HG02870 (cell line): ENCODE results near the gene VGF.
"Not testable (repeated sequence)": the region's sequence is repeated elsewhere in the genome, so short reads cannot be mapped to it uniquely, and the experiment has no call there.

Experiments used
- ATAC-seq: cut with Tn5 transposase; IDR thresholded peaks from one replicate; pipeline ENCODE4 v1.9.1; 2021; ENCODE audit warnings: mild to moderate bottlenecking, moderate library complexity; ENCODE audit not compliant: unreplicated experiment

Gene VGF

DNA sequence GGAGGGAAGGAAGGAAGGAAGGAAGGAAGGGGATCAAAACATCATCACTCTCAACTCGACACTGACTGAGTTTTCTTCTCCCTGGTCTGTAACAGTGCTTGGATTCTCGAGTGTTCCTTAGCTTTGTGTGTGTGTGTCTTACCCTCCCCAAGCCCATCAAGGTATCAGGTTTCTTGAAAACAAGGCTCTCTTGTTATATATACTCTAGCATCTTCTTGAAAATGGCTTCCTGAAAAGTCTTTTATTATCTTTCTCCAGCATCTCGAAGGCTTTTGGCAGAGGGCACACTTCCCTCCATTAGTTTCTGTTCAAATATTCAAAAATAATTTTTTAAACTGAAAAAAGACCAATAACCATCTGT is 25.1 kb downstream of the VGF start:
- ATAC-seq = no peak

DNA sequence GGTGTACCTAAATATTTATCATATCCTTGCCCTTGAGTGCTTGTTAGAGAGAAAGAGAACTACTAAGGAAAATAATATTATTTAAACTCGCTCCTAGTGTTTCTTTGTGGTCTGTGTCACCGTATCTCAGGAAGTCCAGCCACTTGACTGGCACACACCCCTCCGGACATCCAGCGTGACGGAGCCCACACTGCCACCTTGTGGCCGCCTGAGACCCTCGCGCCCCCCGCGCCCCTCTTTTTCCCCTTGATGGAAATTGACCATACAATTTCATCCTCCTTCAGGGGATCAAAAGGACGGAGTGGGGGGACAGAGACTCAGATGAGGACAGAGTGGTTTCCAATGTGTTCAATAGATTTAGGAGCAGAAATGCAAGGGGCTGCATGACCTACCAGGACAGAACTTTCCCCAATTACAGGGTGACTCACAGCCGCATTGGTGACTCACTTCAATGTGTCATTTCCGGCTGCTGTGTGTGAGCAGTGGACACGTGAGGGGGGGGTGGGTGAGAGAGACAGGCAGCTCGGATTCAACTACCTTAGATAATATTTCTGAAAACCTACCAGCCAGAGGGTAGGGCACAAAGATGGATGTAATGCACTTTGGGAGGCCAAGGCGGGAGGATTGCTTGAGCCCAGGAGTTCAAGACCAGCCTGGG is 27.0 kb downstream of the VGF start:
- ATAC-seq = no peak

DNA sequence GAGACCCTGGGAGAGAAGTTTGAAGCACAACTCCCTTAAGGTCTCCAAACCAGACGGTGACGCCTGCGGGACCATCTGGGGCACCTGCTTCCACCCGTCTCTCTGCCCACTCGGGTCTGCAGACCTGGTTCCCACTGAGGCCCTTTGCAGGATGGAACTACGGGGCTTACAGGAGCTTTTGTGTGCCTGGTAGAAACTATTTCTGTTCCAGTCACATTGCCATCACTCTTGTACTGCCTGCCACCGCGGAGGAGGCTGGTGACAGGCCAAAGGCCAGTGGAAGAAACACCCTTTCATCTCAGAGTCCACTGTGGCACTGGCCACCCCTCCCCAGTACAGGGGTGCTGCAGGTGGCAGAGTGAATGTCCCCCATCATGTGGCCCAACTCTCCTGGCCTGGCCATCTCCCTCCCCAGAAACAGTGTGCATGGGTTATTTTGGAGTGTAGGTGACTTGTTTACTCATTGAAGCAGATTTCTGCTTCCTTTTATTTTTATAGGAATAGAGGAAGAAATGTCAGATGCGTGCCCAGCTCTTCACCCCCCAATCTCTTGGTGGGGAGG is 27.6 kb downstream of the VGF start:
- no peak for ATAC-seq

DNA sequence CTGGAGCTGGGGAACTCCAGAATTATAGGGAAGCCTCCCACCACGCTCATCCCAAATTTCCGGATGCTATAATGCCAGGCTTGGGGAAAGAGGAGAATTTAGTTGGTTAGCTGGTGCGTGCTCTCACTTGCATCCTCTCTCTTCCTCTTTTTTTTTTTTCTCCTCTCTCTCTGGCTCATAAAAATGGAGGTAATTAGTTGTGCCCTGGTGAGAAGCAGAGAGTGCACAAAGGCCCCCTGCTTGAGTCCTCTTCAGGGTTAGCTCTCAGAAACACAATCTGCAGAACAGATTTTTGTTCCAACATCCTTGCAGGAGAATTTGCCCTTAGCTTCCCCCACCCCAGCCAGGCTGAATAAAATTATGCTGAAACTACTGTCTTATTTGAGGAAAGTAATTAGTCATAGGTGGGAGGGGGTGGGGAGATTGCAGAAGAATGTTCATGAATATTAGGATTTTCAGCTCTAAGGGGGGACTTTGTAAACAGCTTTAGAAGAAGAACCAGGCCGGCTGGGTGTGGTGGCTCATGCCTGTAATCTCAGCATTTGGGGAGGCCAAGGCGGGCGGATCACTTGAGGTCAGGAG is 30.9 kb downstream of the VGF start:
- no peak for ATAC-seq

DNA sequence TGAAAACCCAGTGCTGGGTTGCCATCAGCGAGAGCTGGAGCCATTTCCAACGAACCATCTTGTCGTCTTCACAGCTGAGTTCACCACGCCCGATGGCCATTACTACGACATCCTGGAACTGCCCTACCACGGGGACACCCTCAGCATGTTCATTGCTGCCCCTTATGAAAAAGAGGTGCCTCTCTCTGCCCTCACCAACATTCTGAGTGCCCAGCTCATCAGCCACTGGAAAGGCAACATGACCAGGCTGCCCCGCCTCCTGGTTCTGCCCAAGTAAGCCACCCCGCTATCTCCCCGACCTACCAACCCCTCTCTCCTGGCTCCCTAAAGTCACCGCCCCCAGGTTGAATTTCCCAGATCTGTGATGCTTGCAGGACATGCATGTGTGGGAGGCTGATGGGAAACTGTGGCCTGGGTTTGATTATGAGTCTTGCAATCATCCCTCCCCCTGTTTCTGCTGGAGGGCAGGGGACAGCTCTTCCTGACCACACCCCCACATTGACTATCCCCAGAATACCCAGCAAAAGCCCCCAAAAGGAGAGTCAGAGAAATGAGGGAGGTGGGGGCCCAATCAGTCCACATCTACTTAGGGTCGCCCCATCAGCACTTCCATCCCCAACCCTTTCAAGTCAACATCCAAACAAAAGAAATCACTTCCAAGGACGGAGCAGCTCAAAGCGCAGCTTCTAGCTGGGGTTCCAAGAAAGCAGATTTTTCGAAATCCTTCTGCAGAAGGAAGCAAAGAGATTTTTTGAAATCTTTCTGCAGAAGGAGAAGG is 31.6 kb downstream of the VGF start:
- ATAC-seq = no peak

DNA sequence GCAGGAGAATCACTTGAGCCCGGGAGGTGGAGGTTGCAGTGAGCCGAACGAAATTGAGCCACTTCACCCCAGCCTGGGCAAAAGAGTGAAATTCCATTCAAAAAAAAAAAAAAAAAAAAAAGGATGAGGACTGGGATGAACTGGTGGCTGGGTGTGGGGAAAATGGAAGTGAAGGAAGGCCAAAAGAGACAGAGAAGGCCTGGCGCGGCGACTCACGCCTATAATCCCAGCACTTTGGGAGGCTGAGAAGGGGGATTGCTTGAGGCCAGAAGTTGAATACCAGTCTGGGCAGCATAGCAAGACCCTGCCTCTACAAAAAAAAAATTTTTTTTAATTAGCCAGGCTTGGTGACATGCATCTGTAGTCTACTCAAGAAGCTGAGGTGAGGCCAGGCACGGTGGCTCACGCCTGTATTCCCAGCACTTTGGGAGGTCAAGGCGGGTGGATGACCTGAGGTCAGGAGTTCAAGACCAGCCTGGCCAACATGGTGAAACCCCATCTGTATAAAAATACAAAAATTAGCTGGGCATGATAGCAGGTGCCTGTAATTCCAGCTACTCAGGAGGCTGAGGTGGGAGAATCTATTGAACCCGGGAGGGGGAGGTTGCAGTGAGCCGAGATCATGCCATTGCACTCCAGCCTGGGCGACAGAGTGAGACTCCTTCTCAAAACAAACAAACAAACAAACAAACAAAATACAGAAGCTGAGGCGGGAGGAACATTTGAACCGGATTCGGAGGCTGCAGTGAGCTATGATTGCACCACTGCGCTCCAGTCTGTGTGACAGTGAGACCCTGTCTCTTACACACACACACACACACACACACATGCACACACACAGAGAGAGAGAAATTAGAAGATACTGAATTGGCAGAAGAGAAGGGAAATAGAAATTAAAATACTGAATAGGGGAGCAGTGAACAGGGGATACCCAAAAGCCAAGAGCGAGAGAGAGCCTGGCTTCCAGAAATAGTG is 32.5 kb downstream of the VGF start:
- ATAC-seq = not testable (repeated sequence)

DNA sequence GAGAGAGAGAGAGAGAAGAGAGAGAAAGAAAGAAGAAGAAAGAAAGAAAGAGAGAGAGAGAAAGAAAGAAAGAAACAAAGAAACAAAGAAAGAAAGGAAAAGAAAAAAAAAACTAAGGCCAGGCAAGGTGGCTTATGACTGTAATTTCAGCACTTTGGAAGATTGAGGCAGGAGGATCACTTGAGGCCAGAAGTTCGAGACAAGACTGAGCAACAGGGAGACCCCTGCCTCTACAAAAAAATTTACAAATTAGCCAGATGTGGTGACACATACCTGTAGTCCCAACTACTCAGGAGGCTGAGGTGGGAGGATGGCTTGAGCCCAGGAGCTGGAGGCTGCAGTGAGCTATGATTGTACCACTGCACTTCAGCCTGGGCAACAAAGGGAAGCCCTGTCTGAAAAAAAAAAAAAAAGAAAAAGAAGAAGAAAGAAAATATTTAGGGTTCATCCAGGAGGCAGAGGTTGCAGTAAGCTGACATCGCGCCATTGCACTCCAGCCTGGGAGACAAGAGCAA is 35.7 kb downstream of the VGF start:
- no peak for ATAC-seq

DNA sequence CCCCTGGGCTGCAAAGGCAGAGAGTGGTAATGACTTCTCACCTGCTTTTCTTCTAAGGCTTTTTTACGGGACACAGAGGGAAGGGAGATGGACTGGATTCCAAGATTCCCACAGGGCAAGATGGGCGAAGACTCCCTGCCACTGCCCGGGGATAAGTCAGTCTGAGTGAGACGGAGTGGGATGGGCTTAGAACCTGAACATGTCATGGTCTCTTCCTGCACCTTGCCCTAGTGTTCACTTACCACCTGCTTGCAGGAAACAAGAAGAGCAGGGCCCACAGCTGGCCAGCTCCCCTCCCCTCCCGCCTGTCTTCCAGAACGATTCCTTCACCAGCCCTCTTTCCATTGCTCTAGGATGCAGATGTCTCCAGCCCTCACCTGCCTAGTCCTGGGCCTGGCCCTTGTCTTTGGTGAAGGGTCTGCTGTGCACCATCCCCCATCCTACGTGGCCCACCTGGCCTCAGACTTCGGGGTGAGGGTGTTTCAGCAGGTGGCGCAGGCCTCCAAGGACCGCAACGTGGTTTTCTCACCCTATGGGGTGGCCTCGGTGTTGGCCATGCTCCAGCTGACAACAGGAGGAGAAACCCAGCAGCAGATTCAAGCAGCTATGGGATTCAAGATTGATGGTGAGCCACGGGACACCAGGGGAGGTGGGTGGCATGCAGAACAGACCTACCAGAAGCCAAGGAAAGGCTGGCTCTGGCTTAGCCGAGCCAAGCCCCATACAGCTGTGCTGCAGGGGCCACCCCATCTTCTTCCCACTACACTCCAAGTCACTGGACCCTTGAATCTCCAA is 37.1 kb downstream of the VGF start:
- ATAC-seq = no peak

DNA sequence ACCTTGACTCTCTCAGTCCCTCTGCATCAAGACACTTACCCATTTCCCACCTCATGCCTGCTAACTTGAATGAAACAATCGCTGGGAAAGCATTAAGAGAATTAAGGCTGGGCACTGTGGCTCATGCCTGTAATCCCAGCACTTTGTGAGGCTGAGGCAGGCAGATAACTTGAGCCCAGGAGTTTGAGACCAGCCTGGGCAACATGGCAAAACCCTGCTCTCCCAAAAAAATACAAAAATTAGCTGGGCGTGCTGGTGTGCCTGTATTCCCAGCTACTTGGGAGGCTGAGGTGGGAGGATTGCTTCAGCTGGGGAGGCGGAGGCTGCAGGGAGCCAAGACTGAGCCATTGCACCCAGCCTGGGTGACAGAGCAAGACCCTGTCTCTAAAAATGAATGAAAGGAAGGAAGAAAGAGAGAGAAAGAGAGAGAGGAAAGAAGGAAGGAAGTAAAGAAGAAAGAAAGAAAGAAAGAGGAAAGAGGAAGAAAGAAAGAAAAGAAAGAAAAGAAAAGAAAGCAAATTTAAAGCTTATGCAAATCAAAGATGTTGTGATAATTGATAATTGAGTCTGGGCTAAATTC is 37.8 kb downstream of the VGF start:
- ATAC-seq = no peak

DNA sequence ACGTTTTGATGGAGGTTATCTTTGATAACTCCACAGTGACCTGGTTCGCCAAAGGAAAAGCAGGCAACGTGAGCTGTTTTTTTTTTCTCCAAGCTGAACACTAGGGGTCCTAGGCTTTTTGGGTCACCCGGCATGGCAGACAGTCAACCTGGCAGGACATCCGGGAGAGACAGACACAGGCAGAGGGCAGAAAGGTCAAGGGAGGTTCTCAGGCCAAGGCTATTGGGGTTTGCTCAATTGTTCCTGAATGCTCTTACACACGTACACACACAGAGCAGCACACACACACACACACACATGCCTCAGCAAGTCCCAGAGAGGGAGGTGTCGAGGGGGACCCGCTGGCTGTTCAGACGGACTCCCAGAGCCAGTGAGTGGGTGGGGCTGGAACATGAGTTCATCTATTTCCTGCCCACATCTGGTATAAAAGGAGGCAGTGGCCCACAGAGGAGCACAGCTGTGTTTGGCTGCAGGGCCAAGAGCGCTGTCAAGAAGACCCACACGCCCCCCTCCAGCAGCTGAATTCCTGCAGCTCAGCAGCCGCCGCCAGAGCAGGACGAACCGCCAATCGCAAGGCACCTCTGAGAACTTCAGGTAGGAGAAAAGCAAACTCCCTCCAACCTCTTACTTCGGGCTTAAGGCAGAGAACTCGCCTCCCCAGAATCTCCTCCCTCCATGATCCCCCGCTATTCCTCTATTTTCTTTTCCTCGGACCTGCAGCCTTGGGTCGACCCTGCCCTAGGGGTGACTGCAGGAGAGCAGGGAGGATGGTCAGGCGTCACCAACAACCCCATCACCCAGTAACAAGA is 38.5 kb downstream of the VGF start, which contains the start of gene SERPINE1:
SERPINE1 (plus strand) TSS at position 454 of the 809 bp plus-strand sequence. CDS start 1,290 bp downstream, outside the sequence.
- no peak for ATAC-seq

DNA sequence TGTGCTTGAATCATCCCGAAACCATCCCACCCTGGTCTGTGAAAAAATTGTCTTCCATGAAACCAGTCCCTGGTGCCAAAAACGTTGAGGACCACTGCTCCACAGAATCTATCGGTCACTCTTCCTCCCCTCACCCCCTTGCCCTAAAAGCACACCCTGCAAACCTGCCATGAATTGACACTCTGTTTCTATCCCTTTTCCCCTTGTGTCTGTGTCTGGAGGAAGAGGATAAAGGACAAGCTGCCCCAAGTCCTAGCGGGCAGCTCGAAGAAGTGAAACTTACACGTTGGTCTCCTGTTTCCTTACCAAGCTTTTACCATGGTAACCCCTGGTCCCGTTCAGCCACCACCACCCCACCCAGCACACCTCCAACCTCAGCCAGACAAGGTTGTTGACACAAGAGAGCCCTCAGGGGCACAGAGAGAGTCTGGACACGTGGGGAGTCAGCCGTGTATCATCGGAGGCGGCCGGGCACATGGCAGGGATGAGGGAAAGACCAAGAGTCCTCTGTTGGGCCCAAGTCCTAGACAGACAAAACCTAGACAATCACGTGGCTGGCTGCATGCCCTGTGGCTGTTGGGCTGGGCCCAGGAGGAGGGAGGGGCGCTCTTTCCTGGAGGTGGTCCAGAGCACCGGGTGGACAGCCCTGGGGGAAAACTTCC is 39.2 kb downstream of the VGF start:
- no peak for ATAC-seq

DNA sequence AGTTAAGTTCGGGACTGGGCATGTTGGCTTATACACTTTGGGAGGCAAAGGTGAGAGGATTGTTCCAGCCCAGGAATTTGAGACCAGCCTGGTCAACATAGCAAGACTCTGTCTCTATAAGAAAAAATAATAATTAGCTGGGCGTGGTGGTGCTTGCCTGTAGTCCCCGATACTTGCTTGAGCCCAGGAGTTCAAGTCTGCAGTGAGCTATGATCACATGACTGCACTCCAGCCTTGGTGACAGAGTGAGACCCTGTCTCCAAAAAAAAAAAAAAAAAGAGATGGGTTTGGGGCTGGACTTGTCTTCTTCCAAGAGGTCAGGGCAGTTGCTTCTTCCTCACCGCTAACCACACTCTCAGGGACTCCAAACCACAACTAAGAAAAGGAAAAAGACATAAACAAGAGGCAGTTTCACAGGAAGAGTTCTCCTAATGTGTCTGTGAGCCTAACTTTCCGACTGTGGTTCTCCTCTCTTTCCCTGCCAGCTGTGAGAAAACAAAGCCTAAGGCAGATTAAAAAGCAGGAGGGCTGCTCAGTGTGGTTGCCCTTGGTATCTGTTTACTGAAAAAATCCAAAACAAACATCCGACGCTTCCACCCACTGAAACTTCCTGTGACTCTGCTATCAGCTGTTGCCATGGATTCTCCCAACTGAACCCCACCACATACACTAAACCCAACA is 40.9 kb downstream of the VGF start:
- ATAC-seq = no peak

DNA sequence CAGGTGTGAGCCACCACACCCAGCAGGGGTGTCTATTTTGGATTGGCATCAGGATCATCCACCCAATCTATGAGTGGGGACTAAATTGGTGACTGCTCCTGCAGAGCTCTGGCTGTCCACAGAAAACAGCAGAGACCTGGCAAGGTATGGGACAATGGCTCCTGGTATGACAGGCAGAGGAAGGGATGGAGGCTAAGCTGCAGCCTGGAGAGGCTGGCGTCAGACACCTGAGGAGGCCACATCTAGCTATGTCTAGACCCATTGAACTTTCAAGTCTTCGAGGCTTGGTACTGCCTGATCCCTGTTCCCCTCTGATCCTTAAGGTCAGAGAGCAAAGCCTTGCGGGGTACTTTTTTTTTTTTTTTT is 41.7 kb downstream of the VGF start:
- no peak for ATAC-seq

DNA sequence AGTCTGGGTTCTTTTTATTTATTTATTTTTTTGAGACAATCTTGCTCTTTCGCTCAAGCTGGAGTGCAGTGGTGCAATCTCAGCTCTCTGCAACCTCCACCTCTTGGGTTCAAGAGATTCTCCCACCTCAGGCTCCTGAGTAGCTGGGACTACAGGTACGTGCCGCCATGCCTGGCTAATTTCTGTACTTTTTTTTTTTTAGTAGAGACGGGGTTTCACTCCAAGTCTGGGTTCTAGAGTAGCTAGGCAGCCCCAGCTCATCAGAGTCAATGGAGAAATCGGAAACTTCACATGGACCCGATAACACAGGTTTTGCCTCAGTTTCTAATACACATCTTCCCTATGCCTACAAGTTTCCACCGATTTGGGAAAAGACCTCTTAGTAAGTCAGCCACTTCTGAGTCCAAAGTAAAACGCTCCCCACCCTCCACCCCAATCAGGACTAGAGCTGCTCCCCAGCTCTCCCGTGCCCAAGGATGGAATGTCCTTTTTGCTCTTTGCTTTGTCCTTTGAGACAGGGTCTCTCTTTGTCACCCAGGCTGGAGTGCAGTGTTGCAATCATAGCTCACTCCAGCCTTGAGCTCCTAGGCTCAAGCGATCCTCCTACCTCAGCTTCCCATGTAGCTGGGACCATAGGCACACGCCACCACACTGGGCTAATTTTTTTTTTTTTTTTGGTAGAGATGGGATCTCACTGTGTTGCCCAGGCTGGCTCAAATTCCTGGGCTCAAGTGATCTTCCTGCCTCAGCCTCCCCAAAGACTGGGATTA is 42.3 kb downstream of the VGF start:
- no peak for ATAC-seq

DNA sequence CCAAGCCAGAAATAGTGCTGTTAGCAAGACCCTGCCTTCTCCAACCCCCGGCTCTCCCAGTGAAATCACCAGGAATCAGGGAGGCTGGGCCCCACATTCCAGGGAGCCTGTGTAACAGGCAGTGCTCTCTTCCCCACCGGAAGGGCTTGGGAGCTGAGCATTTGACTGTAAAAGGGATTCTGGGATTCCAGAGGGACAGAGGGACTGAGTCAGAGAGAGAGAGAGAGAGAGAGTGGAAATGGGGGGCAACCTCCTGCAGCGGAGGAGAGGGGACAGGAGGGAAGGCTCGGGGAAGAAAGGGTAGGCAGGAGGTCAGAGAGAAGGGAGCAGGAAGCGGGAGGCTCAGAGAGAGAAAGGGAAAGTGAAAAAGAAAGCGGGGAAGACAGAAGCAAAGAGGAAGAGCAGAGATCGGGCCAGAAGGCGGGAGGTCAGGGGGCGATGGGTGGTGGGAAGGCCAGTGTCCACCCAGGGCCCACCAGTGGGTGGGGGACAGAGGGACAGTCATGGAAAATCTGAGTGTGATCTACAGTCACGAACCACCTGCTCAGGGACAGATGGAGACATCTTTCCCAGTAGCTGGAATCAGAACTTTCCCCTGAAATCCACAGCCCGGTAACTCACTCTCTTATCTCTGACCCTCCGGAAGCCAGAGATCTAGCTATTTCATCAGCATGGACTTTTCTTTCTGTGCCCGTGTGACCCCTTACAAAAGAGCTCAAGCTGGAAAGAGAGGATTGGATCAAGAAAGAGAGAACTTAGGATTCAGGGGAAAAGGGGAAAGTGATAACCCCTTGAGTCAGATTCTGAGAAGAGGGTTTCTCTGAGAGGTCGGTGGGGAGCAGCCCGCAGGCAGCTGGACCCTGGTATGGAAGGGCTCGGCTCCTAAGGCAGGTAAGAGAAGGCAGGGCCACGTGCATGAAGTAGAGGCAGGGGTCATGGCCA is 43.1 kb downstream of the VGF start:
- ATAC-seq = no peak

DNA sequence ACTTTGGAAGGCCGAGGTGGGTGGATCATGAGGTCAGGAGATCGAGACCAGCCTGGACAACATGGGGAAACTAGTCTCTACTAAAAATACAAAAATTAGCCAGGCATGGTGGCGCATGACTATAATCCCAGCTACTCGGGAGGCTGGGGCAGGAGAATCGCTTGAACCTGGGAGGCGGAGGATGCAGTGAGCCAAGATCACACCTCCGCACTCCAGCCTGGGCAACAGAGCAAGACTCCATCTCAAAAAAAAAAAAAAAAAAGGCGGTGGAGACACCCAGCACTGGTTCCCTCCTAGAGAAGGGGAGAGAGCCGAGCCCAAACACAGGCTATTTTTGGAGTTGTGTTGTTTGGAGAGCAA is 43.8 kb downstream of the VGF start:
- ATAC-seq = not testable (repeated sequence)
